Mesodermal cell (in vitro differentiated cells): ENCODE measurements around the gene NAA80.
"Not testable (repeated sequence)": the region's sequence is repeated elsewhere in the genome, so short reads cannot be mapped to it uniquely, and the experiment has no call there.

Experiments
- H3K27ac ChIP-seq: 2 replicates; pipeline ENCODE4 v1.7.0; 2013; ENCODE audit warnings: mild to moderate bottlenecking, low read depth, low read length, moderate library complexity; ENCODE audit not compliant: severe bottlenecking
- H3K36me3 ChIP-seq: 2 replicates; pipeline ENCODE4 v1.7.1; 2013; ENCODE audit warnings: mild to moderate bottlenecking, low read length, moderate library complexity; ENCODE audit not compliant: control insufficient read depth, insufficient read depth
- H3K4me1 ChIP-seq: one replicate; pipeline ENCODE4 v1.7.1; 2013; ENCODE audit warnings: mild to moderate bottlenecking, low read length; ENCODE audit not compliant: insufficient read depth, control insufficient read depth, poor library complexity, severe bottlenecking
- H3K4me3 ChIP-seq: 2 replicates; pipeline ENCODE4 v1.7.0; 2013; ENCODE audit warnings: low read length, control low read depth, mild to moderate bottlenecking; ENCODE audit not compliant: insufficient read depth, poor library complexity, severe bottlenecking; ENCODE audit errors: extremely low read depth
- H3K9me3 ChIP-seq: 2 replicates; pipeline ENCODE4 v1.7.1; 2013; ENCODE audit warnings: mild to moderate bottlenecking, low read length, moderate library complexity; ENCODE audit not compliant: control insufficient read depth
- WGBS, 2 experiments: methylation state at CpG; one replicate each; pipeline ENCODE4 v1.1.5; 2013; ENCODE audit warnings: missing lambda C conversion rate in 2 of 2; ENCODE audit not compliant: insufficient coverage in 2 of 2; 5-methylcytosine and 5-hydroxymethylcytosine counted together

NAA80 gene

DNA sequence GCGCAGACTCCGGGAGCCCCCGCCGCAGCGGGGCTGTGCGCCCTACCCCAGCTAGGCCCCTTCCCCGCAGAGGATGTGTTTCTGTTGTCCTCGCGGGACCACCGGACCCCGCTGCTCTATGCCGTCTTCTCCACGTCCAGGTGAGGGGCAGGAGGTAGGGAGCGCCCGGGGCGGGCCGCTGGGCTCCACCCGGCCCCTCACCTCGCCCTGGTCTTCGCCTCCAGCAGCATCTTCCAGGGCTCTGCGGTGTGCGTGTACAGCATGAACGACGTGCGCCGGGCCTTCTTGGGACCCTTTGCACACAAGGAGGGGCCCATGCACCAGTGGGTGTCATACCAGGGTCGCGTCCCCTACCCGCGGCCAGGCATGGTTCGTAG lies 25.5 kb downstream of the NAA80 start:
- Histone ChIP-seq H3K4me3 (no peak overlapping the region), H3K9me3 (no peaks in the 10 kb centered on the region), H3K27ac (no peak overlapping the region), H3K36me3 (no peaks in the 10 kb centered on the region), H3K4me1 (peaks cover 36% of the 10 kb centered on the region)
- 81 to 86% methylated on average over 20 to 22 of the region's 31 CpGs for WGBS, 2 experiments

- WGBS, 2 experiments, result 20% methylated on average over 47 of the region's 61 CpGs
- peaks cover 38% of the 10 kb centered on the region for H3K4me1 ChIP-seq
- H3K36me3 ChIP-seq, result no peaks in the 10 kb centered on the region
- no peaks in the 10 kb centered on the region for H3K9me3 ChIP-seq
- peak overlapping the region; percentile 16 for H3K4me3 ChIP-seq
- no peak overlapping the region for H3K27ac ChIP-seq
Measured at GRCh38 chr3:50272911-50273688, 26.1 kb downstream of the NAA80 start.

GRCh38 chr3:50272538-50272910 lies 26.7 kb downstream of the NAA80 start:
- not testable (repeated sequence) for H3K4me3 ChIP-seq, H3K36me3 ChIP-seq, H3K9me3 ChIP-seq, H3K27ac ChIP-seq
- 88 to 96% methylated on average over 4 to 6 of the region's 10 CpGs for WGBS, 2 experiments
- H3K4me1 ChIP-seq, result peaks cover 44% of the 10 kb centered on the region

- H3K4me1 ChIP-seq, result peaks cover 51% of the 10 kb centered on the region
- H3K27ac ChIP-seq, result no peak overlapping the region
- no peak overlapping the region for H3K4me3 ChIP-seq
- H3K36me3 ChIP-seq, result no peaks in the 10 kb centered on the region
- H3K9me3 ChIP-seq, result no peaks in the 10 kb centered on the region
- WGBS, 2 experiments, result 90 to 100% methylated on average over 6 to 7 of the region's 10 CpGs
Measured at GRCh38 chr3:50271314-50271936, 27.8 kb downstream of the NAA80 start.

- peaks cover 58% of the 10 kb centered on the region for H3K4me1 ChIP-seq
- H3K27ac ChIP-seq, result no peak overlapping the region
- no peaks in the 10 kb centered on the region for H3K36me3 ChIP-seq
- 90 to 96% methylated on average over 12 to 18 of the region's 19 CpGs for WGBS, 2 experiments
- no peaks in the 10 kb centered on the region for H3K9me3 ChIP-seq
- H3K4me3 ChIP-seq, result no peak overlapping the region
Measured at GRCh38 chr3:50270422-50271224, 28.6 kb downstream of the NAA80 start.

DNA sequence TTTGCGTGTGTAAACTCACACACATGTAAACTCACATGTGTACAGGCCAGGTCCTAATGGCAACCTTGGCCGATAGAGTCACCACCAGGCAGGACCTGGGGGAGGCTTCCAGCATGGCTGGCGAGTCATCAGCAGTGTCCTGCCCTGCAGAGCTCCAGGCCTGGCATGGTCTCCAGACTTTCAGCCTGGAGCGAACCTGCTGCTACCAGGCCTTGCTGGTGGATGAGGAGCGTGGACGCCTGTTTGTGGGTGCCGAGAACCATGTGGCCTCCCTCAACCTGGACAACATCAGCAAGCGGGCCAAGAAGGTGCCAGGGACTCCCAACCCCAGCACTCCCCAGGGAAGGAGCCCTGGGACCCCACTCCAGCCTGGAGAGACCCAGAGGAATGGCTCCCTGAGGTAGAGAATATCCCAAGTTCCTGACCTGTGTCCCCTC lies 29.2 kb downstream of the NAA80 start:
- Histone ChIP-seq H3K27ac (no peak overlapping the region), H3K4me1 (peaks cover 64% of the 10 kb centered on the region), H3K4me3 (no peak overlapping the region), H3K36me3 (no peaks in the 10 kb centered on the region), H3K9me3 (no peaks in the 10 kb centered on the region)
- 87 to 95% methylated on average over 5 of the region's 8 CpGs for WGBS, 2 experiments

- Histone ChIP-seq H3K9me3 (no peaks in the 10 kb centered on the region), H3K36me3 (no peaks in the 10 kb centered on the region), H3K4me3 (no peak overlapping the region), H3K27ac (no peak overlapping the region), H3K4me1 (peaks cover 64% of the 10 kb centered on the region)
- 68 to 83% methylated on average over 2 to 3 of the region's 4 CpGs for WGBS, 2 experiments
Measured at GRCh38 chr3:50269460-50269859, 29.7 kb downstream of the NAA80 start.

DNA sequence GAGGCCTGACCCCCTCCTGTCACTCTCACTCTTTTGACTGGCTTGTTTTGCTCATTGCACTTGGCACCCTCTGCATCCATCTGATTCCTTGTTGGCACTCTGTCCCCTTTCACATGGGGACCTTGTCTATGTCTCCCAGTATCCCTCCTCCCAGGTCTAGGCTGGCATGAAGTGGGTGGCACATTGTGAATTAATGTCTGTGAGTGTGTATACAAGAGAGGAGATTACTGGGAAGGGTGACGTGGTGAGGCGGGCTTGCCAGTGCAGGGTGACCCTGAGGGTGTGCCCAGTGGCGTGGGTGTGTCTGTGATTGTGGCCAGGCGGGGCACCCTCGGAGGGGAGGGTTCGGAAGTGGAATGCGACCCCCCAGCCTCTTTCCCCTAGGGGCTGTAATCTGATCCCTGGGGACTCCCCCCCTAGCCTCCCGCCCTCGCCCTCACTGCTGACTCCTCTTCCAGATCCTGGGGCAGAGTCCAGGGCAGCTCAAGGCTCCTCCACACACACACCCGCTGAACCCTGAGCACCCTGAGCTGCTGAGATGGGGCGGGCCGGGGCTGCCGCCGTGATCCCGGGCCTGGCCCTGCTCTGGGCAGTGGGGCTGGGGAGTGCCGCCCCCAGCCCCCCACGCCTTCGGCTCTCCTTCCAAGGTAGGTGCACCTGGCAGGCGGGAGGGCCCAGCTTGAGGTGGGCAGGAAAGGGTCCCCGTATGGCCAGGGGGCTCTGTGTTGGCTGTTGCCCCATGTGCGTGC lies 30.3 kb downstream of the NAA80 start, which contains the start of gene SEMA3B:
Gene SEMA3B, plus strand, starts transcription at position 445 of the 749 bp plus-strand sequence. Its CDS starts 94 bp downstream, at position 539.
- Histone ChIP-seq H3K36me3 (no peaks in the 10 kb centered on the region), H3K4me3 (peak within 1 kb of the TSS; percentile 2), H3K9me3 (no peaks in the 10 kb centered on the region), H3K27ac (no peak within 1 kb of the TSS), H3K4me1 (peaks cover 70% of the 10 kb centered on the region)
- 68 to 70% methylated on average over 11 to 16 of the region's 21 CpGs for WGBS, 2 experiments

DNA sequence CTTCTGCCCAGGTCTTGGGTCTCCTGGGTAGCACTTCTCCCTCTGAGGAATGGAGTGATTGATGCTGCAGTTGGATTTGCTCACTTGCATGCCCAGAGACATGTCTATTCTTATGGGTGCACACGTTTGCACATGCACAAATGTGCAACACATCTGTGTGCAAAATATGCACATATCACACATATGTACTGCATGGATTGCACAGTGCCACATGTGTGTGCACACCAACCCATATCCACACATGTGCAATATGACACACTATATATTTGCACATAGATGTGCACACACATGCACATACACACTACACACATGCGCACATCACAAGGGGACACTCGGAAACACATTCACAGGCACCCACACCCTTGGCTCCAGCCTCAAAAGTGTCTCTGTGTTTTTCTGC lies 30.9 kb downstream of the NAA80 start:
- WGBS, 2 experiments, result 93% methylated on average over 3 of the region's 3 CpGs
- H3K27ac ChIP-seq, result no peak overlapping the region
- no peaks in the 10 kb centered on the region for H3K9me3 ChIP-seq
- H3K4me1 ChIP-seq, result peaks cover 76% of the 10 kb centered on the region
- H3K4me3 ChIP-seq, result no peak overlapping the region
- no peaks in the 10 kb centered on the region for H3K36me3 ChIP-seq

DNA sequence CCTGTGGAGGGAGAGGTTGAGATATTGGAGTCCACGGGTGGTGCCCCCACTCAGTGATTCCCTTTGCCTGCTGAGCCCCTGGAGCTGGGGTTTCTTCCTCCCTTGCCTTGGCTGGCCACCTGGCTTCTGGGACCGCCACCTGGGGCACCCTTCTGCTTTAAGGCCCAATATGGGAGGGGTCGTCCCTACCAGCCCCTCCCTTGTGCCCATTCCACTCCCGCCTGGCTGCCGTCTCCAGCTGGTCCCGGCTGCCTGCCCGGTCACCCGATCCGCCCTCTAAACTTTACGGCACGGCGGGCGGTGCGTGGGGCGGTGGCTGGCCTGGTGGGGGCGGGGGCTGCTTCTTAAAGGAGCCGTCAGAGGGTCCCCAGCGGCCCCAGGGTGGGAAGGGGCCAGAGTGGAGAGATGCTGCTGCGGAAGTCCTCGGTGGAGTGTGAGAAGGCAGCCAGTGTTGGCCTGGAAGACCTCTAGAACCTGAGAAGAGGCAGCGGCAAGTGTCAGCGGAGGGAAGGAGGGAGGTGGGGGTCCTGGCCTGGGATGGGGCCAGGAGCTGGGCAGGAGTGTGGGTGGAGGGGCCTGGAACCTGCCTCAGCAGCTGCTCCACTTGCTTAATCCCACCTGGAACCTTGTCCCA lies 31.8 kb downstream of the NAA80 start:
- Histone ChIP-seq H3K27ac (no peak overlapping the region), H3K4me1 (peaks cover 83% of the 10 kb centered on the region), H3K36me3 (no peaks in the 10 kb centered on the region), H3K9me3 (no peaks in the 10 kb centered on the region), H3K4me3 (peak overlapping the region; percentile 7)
- 27 to 33% methylated on average over 17 to 21 of the region's 22 CpGs for WGBS, 2 experiments
